ENCODE results near the gene KCMF1.

- TF ChIP-seq, protein P1, sequence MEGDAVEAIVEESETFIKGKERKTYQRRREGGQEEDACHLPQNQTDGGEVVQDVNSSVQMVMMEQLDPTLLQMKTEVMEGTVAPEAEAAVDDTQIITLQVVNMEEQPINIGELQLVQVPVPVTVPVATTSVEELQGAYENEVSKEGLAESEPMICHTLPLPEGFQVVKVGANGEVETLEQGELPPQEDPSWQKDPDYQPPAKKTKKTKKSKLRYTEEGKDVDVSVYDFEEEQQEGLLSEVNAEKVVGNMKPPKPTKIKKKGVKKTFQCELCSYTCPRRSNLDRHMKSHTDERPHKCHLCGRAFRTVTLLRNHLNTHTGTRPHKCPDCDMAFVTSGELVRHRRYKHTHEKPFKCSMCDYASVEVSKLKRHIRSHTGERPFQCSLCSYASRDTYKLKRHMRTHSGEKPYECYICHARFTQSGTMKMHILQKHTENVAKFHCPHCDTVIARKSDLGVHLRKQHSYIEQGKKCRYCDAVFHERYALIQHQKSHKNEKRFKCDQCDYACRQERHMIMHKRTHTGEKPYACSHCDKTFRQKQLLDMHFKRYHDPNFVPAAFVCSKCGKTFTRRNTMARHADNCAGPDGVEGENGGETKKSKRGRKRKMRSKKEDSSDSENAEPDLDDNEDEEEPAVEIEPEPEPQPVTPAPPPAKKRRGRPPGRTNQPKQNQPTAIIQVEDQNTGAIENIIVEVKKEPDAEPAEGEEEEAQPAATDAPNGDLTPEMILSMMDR (IDR thresholded peaks at IDR 0.05): no peak
- no peak for TF ChIP-seq POLR2A (IDR thresholded peaks at IDR 0.05)
Observed at GRCh38 chr2:84946204-84947009, 24.6 kb upstream of the KCMF1 start.

Measured in heart left ventricle (tissue), 13 donors.